HG03439 (cell line): ENCODE measurements around the gene PCA3.

Experiments used
- ATAC-seq: cut with Tn5 transposase; IDR thresholded peaks from one replicate; pipeline ENCODE4 v1.9.1; 2021; ENCODE audit warnings: mild to moderate bottlenecking, moderate library complexity; ENCODE audit not compliant: unreplicated experiment

Gene PCA3

DNA sequence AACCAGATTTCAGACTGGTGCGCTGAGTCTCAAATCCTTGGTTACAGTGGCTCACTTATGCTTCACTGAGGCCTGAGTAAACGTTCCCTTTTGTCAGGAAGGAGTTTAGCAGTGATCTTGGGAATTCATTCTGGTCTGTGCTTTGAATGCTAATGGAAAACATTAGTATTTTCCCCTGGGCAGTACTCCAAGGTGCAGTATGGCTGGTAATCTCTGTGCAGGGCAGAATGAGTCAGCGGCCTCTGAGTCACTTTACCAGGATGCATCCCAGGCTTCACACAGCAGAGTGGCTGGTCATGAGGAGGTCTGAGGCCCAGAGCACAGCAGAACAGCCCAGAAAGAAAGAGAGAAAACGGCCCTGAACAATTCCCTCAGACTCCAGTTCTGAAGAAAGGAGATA, 54.0 kb downstream of the PCA3 start:
- ATAC-seq: no peak

DNA sequence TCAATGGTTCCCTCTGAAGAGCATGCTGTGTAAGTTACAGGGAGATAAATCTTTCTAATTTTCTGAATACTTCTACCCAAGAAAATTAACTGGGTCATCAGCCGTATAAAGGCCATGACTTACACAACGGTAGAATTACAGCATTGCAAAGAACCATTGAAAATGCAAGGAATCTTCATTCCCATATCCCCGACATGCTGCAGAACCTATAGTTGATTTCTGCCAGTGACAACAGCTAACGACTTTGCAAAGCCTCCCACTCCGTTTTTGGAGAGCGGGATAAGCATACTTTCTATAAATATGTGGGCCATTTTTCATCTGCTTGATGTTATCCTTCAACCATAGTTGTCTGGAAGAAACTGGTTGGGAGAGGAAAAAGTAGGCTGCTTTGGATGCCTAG, 56.2 kb downstream of the PCA3 start:
- ATAC-seq: no peak

DNA sequence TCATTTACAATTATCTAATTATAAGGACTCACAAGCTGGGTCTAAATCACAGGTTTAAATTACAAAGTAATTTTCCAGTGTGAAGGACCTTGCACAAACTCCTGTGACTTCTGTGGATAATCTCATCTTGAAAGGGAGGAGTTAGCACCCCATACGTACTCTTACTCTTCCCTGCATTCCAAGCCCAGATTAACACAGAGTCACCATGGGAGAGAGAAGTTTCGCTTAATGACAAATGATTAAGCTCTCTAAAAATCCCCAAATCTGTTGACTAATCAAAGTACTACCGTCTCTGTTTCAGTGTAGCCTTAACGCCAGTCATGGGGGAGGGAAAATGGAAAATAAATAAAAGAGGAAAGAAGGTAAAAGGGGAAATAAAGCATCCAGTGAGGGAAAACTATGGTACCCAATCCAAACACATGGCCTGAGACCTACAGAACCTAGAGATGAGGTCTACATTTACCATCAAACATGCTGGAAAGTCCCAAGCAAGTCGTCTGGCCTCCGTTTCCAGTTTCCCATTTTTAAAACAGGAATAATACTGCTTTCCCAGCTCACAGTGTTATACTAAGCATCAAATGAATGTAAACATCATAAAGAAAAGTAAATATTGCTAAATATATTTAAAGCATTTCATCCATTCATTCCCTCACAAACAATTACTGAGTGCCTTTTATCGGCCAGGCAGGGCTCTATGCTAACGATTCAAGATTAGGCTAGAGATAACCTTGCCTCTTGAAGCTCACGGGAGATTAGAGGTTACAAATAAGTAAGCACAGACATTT, 63.2 kb downstream of the PCA3 start:
- ATAC-seq: no peak

DNA sequence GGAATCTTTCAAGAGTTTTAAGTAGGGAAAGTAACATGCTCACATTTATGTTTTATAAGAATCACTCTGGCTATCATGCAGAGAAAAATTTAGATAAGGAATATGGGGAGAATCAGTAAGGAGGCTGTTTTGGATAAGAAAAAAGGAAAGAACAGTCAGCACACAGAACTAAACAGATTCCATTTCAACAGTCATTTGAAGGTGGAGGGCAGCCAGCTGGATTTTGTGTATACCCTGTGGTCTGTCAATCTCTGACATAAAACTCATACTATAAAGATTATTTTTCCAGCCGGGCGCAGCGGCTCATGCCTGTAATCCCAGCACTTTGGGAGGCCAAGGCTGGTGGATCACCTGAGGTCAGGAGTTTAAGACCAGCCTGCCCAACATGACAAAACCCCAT, 64.2 kb downstream of the PCA3 start:
- ATAC-seq: no peak

DNA sequence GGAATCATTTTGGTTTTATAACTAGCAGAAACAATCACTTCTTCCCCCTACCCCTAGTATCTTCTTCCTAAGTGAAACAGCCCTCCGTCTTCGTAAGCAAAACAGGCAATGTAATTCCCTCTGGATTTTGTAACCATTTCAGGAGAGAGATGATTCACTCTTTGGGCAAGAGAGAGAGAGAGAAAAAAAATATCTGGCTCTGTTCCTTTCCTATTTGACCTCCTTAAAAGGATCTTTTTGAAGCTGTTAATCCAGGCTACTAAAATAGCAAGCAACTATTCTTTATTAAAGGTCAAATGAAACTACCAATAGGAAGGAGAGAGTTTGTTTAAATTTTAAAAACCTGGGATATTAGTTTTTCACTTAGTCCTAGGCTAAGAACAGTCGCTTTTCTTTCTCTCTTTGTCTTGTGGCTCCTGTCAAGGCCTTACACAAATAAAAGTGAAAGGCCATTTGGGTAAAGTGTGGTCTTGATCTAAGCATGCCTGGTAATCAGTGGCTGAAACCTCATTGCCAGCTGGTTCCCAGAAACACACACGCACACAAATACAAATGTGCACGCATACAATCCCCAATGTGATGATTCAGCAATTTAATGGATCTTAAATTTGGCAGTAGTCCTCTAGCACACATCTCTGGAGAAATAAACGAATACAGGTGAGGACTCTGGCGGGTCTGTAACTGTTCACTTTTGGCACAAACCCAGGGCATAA, 71.5 kb downstream of the PCA3 start:
- ATAC-seq: no peak
